Caki2 (cell line): ENCODE measurements around the gene DOK5. TPM values are rescaled to one million over a fixed set of nuclear protein-coding genes. Genes with fewer than 3 reads are reported as not detected.
"Not testable (repeated sequence)": the region's sequence is repeated elsewhere in the genome, so short reads cannot be mapped to it uniquely, and the experiment has no call there.

ENCODE experiments used
- DNase-seq: peaks from one replicate; pipeline ENCODE4 v3.0.0-alpha.2; 2015; ENCODE audit warnings: low read depth
- in situ Hi-C: cut with HindIII; loops from 2 replicates; pipeline ENCODE4 v1.10.0; 2016; ENCODE audit warnings: low sequenced_read_pairs, low pct_unique_long_range_greater_than_20kb, mixed read lengths
- total RNA-seq: library from RNA; depleted of rRNA; stranded (reverse); fragments of >200 nt; shearing (Covaris generic); gene quantifications from 2 replicates; pipeline ENCODE4 v1.2.3, GENCODE V29; 2014; ENCODE audit warnings: low replicate concordance

Gene DOK5
- total RNA-seq, 1 experiment from 2014 or later: 3.5 TPM

DNA sequence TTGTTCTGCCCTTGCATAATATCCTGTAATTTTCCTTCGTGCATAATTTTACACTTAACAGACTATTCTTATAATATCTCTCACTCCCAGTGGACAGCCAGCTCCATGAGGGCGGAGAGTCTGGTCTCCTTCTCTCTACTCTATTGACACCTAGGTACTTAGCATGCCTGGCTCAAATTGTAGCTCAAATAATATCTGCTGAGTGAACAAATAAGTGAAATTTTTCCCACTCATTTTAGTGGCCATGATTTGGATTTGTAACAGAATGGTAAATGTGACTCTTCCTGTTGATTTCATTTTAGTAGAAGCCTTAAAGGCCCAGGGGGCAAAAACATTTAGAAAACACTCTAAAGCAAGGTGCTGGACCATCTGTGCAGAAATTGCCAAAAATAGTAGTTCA, 7.8 kb upstream of the DOK5 start:
- in situ Hi-C loops: no loop called here
- no peak for DNase-seq

DNA sequence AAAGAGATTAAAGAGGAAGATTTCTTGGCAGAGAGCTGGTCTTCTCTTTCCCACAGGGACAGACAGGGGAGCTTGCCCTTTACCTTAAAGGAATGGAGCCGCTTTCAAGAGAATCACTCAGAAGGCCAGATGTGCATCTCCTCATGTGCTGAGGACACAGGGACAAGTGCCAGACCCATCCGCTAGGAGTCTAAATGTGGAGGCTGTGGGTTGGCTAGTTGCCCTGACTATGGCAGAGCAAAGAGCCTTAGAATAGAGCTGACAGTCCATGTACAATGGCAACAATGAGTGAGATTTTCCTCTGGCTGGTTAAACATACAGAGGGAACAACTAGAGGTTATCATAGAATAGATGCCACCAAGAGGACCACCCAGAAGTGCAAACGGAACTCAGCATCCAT, 7.3 kb upstream of the DOK5 start:
- in situ Hi-C loops: no loop called here

DNA sequence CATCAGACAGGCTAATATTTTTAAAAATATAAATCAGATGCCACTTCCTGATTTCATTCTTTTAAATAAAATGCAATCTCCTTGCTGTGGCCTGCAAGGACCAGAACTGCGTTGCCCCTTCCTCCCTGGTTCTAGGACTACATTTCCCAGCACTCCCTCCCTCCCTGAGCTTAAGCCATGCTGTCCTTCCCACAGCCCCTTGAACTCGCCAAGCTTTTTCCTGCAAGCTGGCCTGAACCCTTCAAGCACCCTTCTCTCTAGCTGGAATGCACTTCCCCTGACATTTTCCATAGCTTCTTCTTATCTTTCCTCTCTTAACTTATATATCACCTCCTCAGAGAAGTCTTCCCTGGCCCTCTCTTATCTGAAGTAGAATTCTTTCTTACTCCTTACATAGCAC, 6.1 kb upstream of the DOK5 start:
- in situ Hi-C loops: no loop called here
- no peak for DNase-seq

More for the DNA sequence above, 7.3 kb upstream of the DOK5 start:
- no peak for DNase-seq

DNA sequence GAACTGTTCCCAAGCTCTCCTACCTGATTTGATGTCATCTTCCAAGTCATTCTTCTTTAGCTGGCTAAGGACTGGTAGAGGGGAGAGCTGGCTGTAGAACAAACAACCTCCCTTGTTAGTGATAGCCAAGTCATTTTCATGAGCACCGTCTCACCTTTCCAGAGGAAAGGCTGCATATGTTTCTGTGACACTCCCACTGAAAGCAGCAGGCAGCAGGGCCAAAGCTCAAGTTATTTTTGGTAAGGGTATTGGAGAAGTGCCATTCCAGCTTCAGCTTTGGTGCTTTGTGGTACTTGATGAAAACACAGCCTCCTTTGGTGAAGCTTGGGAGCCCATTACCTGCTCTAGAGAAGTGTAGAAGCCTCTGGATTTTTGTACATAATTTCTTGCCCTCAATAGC, 5.4 kb upstream of the DOK5 start:
- DNase-seq: no peak
- in situ Hi-C loops: no loop called here

DNA sequence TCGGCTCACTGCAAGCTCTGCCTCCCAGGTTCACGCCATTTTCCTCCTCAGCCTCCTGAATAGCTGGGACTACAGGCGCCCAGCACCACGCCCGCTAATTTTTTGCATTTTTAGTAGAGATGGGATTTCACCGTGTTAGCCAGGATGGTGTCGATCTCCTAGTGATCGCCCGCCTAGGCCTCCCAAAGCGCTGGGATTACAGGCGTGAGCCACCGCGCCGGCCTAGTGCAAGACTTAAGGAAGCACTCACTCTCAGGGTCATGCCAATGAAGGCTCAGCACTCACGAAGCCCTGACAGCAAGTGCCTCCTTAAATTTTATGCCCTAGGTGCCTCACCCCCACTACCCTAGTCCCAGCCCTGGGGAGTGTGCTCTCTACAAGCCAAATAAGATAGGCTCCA, 4.7 kb upstream of the DOK5 start:
- in situ Hi-C loops: no loop called here
- no peak for DNase-seq

DNA sequence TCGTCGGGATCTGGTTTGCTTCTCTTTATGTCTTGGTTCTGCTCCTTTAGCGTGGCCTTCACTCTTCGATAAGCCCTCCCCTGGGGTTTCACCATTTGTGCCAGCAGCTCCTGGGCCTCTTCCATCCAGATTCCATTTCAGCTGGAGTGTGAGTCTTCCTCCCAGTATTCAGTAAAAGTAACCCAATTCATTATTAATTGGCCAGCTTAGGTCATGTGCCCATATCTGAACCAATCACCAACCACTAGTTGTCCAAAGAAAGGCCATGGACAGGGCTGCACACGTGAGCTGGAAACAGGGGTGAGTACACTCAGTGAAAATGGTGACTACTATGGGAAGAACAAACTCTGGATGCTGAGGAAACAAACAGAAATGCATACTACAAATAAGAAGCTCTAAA, 2.8 kb upstream of the DOK5 start:
- in situ Hi-C loops: no loop called here
- no peak for DNase-seq

DNA sequence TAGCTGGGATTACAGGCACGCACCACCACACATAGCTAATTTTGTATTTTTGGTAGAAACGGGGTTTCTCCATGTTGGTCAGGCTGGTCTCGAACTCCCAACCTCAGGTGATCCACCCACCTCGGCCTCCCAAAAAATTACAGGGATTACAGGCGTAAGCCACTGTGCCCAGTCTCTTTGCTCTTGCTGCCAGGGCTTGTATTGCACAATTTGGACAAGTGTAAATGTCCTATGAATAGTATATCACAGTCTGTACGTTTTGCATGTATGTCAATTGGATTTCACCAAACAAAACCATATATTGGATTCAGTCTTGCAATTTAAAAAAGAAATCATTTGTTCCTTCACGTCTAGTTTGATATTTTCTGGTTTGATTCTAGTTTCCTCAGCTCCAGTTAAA, 2.1 kb upstream of the DOK5 start:
- in situ Hi-C loops: no loop called here
- no peak for DNase-seq

DNA sequence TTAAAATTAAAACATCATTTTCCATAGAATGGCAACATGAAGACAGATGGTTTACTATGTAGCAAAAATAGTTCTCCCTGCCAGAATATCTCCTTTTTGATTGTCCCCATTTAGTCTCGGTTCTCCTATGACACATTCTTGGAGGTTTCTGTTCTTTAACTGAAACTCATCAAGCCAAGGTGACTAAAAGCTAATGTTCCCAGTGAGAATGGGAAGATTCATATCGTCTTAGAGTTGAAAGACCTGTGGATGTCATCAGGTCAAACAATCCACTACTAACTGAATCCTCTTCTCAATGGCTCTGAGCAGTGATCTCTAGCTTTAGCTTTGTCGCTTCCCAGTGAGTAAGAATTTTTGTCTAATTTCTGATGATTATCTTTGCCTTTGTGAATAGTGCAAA, 1.3 kb upstream of the DOK5 start:
- in situ Hi-C loops: no loop called here
- no peak for DNase-seq

DNA sequence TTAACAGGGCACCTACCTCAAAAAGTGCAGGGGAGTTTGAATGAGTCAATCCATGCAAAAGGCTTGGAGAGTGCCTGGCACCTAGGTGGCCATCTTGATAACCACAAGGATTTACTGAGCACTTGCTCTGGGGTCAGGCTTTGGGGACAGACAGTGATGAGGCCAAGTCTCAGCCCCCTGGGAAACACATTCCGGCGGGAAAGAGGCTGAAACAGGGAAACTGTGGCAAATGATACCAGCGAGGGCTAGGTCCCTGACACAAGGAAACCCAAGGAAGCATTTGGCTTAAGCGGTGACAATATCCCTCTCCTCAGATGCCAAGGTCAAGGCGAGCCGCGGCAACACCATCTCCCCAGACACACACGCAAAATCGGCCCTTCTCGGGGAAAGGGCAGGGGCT, 527 bp upstream of the DOK5 start:
- in situ Hi-C loops: no loop called here
- no peak for DNase-seq

DNA sequence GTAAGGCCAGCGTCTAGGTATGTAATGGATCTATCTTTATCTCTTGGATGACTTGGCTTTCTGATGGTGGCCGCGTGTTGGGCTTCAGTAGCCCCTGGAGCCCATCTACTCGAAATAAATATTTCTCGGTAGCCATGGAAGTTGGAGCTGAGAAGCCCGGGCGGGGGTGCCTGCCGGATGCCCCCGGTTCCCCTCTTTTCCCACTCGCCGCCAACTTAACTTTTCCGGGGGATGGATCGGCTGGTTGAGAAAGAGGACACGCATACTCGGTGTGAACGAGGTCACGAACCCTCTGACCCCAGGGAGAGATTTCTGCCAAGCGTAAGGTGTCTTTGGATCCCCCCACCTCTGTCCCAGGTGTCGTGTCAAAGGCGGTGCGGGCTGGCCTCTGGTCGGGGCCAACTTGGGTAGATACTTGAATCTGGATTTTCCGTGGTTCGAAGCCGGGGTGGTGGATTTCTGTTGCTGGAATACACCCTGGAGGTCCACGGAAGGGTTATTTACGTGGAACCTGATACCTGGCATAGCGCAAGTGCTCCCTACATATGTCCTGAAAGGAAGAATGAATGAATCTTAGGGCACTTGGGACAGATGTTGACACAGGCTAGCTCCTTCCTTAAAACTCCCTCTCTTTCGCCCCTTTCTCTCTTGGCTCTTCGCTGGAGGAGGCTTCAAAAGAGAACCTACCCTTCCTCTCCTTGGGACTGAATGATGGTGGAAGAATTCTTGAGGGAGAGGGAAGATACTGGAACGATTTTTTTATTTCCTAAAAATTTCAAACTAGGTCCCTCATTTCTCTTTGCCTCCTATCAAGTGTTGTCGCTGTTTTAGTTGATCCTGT, 996 bp downstream of the DOK5 start:
- peak; percentile 21 for DNase-seq
- in situ Hi-C loops: no loop called here

DNA sequence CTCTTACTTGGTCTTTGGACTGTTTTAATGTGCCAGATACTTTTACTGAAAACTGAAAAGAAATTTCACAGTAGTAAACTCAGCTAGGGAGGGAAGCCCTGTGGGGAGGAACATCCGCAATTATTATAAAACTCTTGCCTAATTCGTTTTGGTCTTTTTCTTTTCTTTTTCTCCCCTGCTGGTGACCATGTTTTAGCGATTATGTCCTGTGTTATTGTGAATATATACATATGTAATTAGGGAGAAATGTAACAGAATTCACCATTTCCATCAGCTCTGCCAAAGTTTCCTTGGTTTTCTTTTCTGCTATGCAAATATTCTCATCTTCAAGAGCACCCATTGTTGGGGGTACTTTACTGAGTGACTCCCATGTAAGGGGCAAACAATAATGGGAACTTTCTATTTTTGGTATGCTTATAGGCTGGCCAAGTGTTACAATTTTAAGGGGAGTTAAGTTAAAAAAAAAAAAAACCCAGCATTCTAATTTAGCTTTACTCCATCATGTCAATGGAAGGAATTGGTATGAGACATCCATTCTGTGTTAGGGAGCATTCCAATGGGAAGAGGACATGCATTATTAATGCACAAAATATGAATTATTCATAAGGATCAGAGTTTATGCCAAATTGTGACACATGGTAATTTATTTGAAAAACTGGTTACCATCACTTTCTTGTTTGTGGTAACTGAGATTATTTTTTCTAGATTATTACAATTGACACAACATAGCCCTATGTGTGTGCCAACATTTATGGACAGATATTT, 2.0 kb downstream of the DOK5 start:
- in situ Hi-C loops: no loop called here
- DNase-seq: peak; percentile 13

DNA sequence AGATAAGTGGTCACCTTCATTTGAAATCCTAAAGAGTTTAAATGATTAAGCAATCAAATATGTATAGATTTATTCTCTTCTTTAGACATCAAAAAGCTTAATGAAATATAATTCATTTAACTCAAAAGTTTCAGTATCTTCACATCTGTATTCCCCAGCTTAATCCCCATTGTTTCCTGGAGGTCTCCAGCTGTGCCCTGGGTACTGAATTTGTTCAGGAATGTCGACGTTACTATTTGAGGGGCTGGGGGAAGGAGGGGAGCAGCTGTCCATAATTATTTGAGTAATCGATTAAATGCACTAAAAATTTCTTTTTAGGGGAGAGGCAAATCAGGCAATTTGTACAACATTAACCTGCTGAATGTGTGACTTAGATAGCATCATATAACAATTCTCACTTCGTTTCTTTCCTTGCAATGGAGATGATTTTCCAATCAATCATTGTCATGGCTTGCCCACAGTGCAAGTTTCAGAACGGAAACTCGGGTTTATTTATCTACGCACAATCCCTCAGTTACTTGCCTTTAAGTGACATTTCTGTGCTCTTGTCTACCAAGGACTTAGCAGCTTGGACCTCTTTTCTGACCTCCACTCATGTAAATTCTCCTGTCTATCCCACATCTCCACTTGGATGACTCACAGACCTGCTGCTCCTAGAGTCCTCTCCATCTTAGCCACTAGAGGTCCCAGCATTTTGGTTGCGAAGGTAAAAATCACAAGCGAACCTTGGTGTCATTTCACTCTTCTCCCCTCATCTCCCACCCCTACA, 3.9 kb downstream of the DOK5 start:
- peak; percentile 10 for DNase-seq
- in situ Hi-C loops: no loop called here

DNA sequence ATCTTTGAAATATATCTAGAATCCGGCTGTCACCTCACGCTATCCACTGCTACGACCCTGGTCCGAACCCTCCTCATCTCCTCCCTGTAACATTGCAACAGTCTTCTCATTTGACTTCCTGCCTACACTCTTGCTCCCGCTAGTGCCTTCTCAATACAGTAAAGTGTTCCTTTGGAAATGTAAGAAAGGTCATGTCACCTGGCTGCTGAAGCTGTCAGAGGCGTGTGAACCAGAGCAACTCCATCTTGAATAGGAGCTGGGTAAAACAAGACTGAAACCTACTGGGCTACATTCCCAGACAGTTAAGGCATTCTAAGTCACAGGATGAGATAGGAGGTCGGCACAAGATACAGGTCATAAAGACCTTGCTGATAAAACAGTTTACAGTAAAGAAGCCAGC, 4.5 kb downstream of the DOK5 start:
- in situ Hi-C loops, DNase-seq: not testable (repeated sequence)

DNA sequence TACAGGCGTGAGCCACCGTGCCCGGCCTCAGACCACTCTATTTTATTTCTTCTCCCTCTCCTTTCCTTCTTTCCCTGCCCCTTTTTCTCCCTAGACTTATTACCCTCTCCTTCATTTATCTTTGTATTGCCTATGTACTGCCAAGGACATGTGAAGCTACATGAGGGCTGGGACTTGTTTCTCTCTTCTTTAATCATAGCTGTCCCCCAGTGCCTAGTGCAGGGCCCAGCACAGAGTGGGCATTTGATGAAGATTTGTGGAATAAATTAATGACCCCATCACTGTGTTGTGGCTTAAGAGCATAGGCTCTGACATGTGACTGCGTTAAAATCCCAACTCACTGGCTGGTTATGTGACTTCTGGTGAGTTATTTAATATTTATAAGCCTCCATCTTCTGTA, 6.0 kb downstream of the DOK5 start:
- in situ Hi-C loops: no loop called here
- no peak for DNase-seq

DNA sequence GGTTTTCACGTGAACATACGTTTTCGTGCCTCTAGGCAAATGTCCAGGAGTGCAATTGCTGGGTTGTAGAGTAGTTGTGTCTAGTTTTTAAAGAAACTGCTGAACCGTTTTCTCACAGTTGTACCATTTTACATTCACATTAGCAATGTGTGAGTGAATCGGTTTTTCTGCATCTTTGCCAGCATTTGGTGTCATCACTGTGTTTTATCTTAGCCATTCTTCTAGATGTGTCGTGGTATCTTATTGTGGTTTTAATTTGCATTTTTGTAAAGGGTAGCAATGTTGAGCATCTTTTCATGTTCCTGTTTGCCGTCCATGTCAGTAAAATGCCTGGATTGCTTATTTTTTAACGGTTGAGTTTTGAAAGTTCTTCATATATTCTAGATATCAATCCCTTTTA, 10.2 kb downstream of the DOK5 start:
- in situ Hi-C loops: no loop called here
- DNase-seq: no peak

DNA sequence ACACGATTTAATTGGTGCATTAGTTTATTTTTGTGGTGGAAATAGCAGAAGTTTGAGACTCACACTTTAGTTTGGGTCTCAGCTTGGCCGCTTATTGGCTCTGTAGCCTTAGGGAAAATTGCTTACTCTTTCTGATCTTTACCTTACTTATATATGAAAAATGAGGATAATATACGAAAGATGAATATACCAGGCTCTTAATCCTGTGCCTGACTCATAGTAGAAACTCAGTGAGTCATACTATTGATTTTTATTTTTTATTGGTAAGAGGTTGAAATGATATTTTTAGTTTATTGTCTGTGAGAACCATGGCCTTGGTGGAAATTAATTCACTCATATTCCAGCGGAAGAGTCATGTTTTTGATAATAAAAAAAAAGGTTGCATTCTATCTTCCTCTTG, 11.2 kb downstream of the DOK5 start:
- DNase-seq: no peak
- in situ Hi-C loops: no loop called here

DNA sequence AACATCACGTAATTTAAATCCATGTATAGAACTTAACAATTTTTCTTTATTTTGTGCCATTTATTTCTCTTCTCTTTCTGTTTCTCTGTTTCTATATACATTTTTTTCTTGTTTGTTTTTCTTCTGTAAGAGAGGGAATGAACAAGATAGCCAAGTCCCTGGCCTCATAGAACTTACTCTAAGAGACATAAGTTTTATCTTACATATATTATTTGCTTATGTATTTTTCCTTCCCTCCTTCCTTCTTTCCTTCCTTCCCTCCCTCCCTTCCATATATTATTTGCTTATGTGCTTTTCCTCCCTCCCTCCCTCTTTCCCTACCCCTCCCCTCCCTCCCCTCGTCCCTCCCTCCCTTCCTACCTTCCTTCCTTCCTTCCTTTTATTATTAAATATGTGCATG, 13.0 kb downstream of the DOK5 start:
- no peak for DNase-seq
- in situ Hi-C loops: no loop called here

DNA sequence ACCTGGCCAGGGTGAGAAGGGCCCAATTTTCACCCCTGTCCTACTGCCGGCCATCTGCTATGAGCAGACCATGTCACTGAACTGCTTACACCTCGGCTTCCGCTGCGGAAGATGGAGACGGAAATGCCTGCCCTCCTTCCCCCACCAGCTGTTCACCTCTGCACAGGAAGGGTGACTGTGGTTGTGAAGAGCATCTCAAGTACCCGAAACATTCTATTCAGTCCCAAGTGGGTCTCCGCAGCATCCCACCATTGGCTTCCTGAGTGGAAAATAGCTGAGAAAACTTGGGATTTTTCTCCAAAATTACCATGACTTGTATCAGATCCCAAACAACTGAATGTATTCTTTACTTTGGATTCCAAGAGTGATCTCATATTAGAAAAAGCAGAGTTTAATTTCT, 16.1 kb downstream of the DOK5 start:
- in situ Hi-C loops: no loop called here
- DNase-seq: no peak
